NK-92 (cell line): Measurements from ENCODE around the gene RASGEF1C.

Source experiments
- DNase-seq: peaks from one replicate; lab custom pipeline; 2025; ENCODE audit not compliant: unreplicated experiment; lab: John Stamatoyannopoulos, UW

Gene RASGEF1C

DNA sequence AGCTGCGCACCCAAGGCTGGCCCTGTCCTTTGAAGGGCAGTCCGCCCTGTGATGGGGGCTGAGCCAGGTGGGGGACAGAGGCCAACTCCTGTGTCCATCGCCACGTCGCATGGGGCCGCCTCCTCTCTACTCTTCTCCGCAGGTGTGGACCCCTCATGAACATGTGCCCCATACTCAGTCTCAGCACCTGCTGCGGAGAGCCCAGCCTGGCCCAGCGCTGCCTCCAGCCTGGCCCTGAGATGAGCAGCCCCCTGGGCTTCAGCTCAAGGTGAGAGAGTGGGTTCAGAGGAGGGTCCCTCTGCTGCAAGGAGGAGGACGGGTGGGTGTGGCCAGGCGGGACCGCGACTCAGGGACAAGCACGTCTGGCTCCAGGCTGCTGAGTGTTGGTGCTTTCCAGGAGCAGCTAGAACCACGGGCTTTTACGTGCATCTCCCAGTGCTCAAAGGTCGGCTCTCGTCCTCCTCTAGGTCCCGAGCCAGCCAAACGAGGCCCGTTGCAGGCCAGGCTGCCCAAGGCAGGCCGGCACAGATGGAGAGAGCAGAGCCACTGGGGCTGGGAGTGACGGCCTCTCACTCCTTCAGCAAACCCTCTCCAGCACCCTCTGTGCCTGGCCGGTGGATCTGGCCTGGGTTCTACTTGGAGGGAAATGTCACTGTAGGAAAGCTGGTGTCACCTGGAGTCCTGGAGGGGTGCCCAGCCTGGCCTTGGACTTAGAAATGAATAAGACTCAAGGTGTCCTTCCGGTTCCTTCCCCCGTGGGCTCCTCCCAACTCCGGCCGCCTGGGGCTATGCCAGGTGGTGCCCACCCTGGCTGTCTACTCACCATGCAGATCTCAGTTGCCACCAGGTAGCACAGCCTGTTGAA lies 88.5 kb downstream of the RASGEF1C start:
- DNase-seq = no peak

DNA sequence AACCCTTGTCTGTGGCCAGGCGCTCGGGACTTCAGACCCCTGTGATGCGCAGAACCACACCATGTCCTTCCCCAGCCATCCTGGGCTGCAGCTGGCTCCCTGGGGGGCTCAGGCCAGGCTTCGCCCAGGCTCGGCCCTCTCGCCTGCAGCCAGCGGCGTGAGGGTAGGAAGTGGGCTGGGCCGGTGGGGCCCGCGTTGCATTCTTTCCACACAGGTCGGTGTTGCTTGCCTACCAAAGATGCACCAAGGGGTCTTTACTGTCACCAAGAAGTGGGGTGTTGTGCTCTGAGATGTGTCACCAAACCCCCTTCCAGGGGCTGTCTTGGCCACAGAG lies 89.1 kb downstream of the RASGEF1C start:
- no peak for DNase-seq

DNA sequence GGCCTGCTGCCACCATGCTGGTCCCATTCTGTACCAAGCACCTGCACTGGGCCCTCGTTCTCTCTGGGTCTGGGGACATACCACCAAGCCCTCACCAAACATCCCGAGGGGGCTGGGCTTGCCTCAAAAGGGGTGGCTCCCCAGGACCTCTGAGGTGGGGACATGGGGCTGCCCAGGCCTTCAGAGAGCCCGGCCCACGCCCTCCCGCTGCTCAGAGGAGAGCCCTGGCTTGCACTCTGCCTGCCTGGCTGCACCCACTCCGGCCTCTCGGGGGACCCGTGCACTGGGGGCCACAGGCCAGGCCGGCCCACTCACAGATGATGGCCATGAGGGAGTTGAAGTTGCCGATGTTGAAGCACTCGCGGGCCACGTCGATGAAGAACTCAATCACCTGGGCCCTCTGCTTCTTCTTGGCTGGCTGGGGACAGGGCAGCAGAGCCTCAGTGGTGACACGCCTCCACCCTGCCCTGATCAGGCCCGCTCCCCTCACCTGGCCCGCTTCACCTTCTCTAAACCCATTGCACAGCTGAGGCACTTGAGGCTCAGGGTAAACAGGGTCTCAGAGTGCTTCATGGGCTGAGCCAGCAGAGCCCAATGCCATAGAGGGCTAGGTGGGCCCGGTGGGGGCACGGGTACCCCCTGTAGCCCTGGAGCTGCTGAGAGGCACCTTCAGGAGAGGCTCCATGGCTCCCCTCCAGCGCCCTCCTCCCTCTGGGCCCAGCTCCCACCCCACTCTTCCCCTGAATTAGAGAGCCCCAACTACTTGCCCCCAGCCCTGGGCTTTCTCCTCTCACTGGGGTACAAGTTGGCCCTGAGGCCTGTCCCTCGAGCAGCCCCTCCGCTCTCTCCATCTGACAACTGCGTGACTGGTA lies 89.7 kb downstream of the RASGEF1C start:
- no peak for DNase-seq

DNA sequence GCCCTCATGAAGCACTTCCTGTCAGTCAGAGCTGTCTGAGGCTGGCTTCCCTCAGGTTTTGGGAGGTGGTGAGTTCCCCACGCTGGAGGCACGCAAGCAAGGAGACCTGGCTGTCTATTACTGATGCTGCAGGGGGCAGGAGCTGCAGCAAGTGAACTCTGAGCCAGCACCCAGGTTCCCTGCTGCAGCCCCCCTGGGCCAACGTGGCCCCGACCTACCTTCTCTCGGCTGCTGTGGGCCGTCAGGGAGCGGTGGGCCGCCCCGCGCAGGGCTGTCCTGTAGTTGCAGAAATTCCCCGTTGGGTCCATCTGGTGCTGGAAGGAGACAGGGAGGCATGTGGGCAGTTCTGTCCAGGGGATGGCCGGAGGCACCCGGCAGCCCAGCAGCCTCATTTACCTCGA lies 90.6 kb downstream of the RASGEF1C start:
- no peak for DNase-seq

DNA sequence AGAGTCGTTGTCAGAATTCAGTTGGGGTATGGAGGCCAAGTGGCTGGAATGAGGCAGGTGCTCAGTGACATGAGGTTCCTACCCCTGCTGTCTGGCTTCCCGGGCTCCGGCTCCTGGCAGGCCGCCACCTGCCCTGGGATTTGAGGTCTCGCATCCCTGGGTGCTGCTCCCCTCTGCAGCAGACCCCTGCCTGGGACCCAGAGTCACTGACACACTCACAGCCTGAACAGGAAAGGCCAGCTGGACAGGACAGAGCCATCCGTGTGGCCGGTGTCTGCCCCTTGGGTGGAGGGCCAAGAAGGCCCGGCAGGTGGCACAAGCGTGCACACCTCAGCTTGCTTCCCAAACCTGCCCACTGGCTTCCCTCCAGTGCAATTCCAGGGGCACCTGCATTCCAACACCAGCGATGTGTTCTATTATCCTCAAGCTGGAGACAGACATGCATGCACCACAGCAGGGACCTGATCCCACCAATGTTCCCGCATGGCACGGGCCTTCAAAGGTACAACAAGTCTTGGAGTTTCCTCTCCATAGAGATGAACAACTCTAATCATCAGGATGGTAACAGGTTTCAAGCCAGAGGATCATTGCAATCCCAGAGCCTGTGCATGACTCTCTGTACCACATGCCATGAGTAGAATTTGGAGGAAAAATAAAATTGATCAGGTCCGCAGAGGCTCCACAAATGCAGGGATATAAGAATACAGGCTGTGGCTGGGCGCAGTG lies 91.8 kb downstream of the RASGEF1C start:
- DNase-seq = no peak

- DNase-seq = no peak
Measured at GRCh38 chr5:180116077-180116999, 92.7 kb downstream of the RASGEF1C start.

DNA sequence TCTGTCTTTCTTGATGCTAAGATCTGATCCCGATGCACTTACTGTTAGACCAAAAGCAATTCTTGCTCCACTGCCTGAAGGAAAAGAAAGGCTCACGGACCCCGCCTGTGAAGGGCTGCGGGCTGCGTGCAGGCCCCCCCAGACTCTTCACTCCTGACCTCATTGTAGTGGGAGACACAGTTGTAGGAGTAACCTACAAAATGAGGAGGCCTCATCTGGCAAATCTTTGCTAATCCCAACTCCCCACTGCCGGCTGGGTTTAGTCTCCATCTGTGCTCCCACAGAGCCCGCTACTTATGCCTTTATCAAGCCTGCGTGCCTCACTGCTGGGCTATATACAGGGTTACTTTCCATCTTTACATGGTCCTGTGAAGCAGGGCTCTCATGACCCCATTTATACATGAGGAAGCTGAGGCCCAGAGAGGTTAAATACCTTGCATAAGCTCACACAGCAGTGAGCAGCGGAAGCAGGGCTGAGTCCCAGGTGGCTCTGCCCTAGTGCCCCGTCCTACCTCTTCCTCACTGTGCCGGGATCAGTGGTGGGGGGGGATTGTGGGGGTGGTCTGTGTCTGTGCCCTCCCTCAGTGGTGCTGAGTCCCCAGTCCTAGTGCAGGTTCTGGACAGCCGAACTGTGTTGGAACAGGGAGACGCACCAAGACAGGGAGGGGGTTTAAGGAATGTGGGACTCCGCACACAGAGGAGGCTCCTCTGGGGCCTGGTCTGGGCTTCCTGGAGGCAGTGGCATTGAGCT lies 93.5 kb downstream of the RASGEF1C start:
- DNase-seq = no peak

DNA sequence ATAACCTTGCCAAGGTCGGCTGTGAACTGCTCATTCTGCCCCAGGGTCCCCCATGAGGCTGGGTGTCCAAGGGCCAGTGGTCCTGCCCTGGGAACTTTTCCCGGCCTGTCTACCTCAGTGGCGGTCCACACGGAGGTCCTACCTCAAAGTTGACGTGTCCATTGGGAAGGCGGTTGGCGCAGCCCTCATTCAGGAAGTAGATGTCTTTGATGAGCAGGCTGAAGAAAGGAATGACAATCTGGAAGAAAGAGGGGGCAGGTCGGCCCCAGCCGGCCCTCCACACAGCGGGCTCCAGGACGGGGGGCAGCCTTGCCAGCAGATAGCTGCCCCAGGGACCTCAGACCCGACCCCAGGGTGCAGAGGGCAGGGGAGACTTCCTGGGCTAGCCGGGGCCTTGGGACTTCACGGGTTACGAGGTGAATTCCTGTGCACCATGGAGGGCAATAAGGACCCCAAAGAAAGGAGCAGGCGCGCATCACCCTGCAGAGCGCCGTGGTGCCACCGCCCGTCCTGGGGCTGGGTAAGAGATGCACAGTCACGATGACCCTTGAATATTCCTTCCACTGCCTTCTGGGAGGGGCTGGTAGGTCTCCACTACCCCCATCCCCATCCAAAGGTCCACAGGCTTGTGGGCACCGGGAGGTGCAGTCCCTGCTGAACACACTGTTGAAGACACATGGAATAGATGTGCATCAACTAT lies 94.6 kb downstream of the RASGEF1C start:
- DNase-seq = no peak

DNA sequence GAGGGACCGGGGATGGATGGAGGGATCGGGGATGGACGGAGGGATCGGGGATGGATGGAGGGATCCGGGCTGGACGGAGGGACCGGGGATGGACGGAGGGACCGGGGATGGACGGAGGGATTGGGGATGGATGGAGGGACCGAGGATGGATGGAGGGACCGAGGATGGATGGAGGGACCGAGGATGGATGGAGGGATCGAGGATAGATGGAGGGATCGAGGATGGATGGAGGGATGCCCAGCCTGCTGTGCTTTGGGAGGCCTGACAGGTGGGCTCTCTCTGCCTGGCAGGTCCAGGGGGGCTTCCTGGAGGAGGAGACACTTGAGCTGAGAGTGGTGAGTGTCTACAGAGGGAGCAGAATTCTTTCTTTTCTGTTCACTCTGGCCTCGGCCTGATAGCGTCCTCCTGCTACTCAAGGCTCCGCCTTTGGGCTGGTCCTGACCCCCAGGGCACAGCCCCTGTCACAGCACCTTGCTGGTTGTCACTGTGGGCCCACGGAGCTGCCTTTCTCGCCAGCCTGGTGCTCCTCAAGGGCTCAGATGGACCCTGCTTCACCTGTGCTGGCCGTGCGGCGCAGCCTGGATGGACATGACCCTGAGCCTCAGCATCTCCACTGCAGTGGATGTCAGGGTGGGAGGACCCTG lies 95.2 kb downstream of the RASGEF1C start:
- no peak for DNase-seq

- no peak for DNase-seq
Measured at GRCh38 chr5:180112181-180112861, 96.7 kb downstream of the RASGEF1C start.

GRCh38 chr5:180111273-180112002 lies 97.6 kb downstream of the RASGEF1C start:
- no peak for DNase-seq

DNA sequence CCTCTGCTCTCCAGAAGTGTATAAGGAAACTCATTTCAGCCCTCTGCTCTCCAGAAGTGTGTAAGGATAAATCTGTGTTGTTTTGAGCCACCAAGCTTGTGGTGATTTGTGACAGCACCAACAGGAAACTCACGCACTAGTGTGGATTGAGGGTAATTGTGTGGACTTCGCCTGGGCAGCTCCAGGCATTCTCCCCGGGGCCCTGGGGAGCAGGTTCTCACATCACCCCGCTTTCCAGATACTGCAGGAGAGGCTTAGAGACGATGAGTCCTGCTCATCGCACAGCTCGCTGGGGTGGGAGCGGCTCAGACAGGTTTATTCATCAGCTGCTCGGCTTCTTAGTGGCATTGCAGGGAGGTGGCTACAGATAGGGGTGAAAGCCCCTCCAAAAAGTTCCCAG lies 99.1 kb downstream of the RASGEF1C start:
- no peak for DNase-seq

GRCh38 chr5:180107005-180107404 lies 102.0 kb downstream of the RASGEF1C start:
- no peak for DNase-seq

DNA sequence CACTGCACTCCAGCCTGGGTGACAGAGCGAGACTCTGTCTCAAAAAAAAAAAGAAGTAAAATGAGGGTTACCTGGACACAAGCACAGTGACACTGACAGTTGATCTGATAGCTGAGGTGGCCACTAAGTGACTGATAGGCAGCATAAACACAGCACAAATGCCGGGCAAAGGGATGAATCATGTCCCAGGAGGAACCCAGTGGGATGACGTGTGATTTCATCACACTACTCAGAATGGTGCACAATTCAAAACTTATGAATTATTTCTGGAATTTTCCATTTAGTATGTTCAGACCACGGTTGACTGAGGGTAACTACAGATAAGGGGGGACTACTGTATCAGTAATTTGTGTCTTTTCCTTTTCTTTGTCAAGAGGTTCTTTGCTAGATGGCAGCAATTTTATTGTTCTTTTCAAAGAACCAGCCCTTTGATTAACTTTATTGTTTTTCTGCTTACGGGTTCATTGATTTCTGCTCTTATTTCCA lies 103.1 kb downstream of the RASGEF1C start:
- DNase-seq = no peak

DNA sequence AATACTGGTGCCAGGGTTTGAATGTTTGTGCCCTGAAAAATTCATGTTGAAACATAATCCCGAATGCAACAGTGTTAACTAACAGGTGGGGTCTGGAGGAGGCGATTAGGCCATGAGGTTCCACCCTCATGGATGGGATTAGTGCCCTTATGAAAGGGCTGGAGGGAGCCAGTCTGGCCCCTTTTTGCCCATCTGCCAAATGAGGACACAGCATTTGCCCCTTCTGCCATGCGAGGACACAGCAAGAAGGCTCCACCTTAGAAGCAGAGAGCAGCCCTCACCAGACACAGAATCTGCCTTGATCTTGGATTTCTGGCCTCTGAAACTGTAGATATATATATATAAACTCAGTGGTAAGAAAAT lies 104.9 kb downstream of the RASGEF1C start:
- no peak for DNase-seq

GRCh38 chr5:180103487-180104167 lies 105.4 kb downstream of the RASGEF1C start:
- DNase-seq = no peak

- DNase-seq = no peak
Measured at GRCh38 chr5:180102636-180103035, 106.4 kb downstream of the RASGEF1C start.
